HG03064 (cell line): ENCODE data around the gene CD93.

Experiments
- ATAC-seq: cut with Tn5 transposase; IDR thresholded peaks from one replicate; pipeline ENCODE4 v1.9.1; 2021; ENCODE audit warnings: low read depth; ENCODE audit not compliant: unreplicated experiment

The CD93 gene

GRCh38 chr20:23120936-23121750, 35.0 kb upstream of the CD93 start:
- ATAC-seq: no peak

- ATAC-seq: no peak
Measured at GRCh38 chr20:23120261-23120660, 34.1 kb upstream of the CD93 start.

- ATAC-seq: no peak
Measured at GRCh38 chr20:23119456-23120216, 33.5 kb upstream of the CD93 start.

GRCh38 chr20:23118766-23119165, 32.6 kb upstream of the CD93 start:
- ATAC-seq: no peak

- ATAC-seq: no peak
Measured at GRCh38 chr20:23118144-23118543, 32.0 kb upstream of the CD93 start.

- ATAC-seq: no peak
Measured at GRCh38 chr20:23117738-23118137, 31.6 kb upstream of the CD93 start.

- no peak for ATAC-seq
Measured at GRCh38 chr20:23116311-23117089, 30.4 kb upstream of the CD93 start.

GRCh38 chr20:23115822-23116221, 29.7 kb upstream of the CD93 start:
- ATAC-seq: no peak

GRCh38 chr20:23114448-23115082, 28.4 kb upstream of the CD93 start:
- no peak for ATAC-seq

GRCh38 chr20:23114018-23114417, 27.9 kb upstream of the CD93 start:
- no peak for ATAC-seq

- no peak for ATAC-seq
Measured at GRCh38 chr20:23112595-23112994, 26.5 kb upstream of the CD93 start.

GRCh38 chr20:23111944-23112342, 25.8 kb upstream of the CD93 start:
- ATAC-seq: no peak

- ATAC-seq: no peak
Measured at GRCh38 chr20:23111307-23111943, 25.3 kb upstream of the CD93 start.

- ATAC-seq: no peak
Measured at GRCh38 chr20:23108871-23109270, 22.7 kb upstream of the CD93 start.

GRCh38 chr20:23107466-23107865, 21.3 kb upstream of the CD93 start:
- no peak for ATAC-seq

GRCh38 chr20:23106271-23106851, 20.2 kb upstream of the CD93 start:
- ATAC-seq: no peak

- no peak for ATAC-seq
Measured at GRCh38 chr20:23105193-23105592, 19.1 kb upstream of the CD93 start.

- ATAC-seq: no peak
Measured at GRCh38 chr20:23103284-23104018, 17.3 kb upstream of the CD93 start.

- no peak for ATAC-seq
Measured at GRCh38 chr20:23101696-23102406, 15.7 kb upstream of the CD93 start.
